Breast epithelium (tissue), 3 donors: ENCODE measurements around the gene PTPRK.

Experiments
- CTCF ChIP-seq, 3 donors: fragments of 450-650 bp; IDR thresholded peaks; one replicate each; pipeline ENCODE4 v1.5.1; 2016 to 2017; ENCODE audit warnings: antibody characterized with exemption in 3 of 3, mild to moderate bottlenecking in 3 of 3, moderate library complexity in 3 of 3
- POLR2A ChIP-seq: fragments of 450-650 bp; IDR thresholded peaks from one replicate; pipeline ENCODE4 v1.6.1; 2016; ENCODE audit warnings: antibody characterized with exemption, mild to moderate bottlenecking, moderate library complexity

GRCh38 chr6:128295670-128296069 is 224.7 kb downstream of the PTPRK start:
- no peak for TF ChIP-seq CTCF (IDR thresholded peaks at IDR 0.05)
- no peak for TF ChIP-seq POLR2A
